Panc1 (cell line): ENCODE measurements around the gene GAP43. TPM values are rescaled to one million over a fixed set of nuclear protein-coding genes. Genes with fewer than 3 reads are reported as not detected.

Experiments used
- ATAC-seq: fragments of 200-7000 bp; cut with Tn5 transposase; 2 replicates; pipeline ENCODE4 v1.9.1; 2020; ENCODE audit warnings: mild to moderate bottlenecking, moderate library complexity
- BruUV-seq: library from RNA; stranded (reverse); fragments of 400-500 nt; replicated peaks from 2 replicates; lab custom pipeline; 2021; lab: Mats Ljungman, UMichigan
- CTCF ChIA-PET: fragments of 300-600 bp; sonication (Branson Sonifier 250); formaldehyde crosslinking; loops from one replicate; lab custom pipeline; 2022; ENCODE audit warnings: antibody characterized with exemption; lab: Charles Lee
- POLR2A ChIA-PET: fragments of 300-600 bp; sonication (Branson Sonifier 250); formaldehyde crosslinking; loops from one replicate; lab custom pipeline; 2022; ENCODE audit warnings: antibody characterized with exemption; lab: Charles Lee
- DNase-seq: peaks from one replicate; pipeline ENCODE4 v3.0.0-alpha.2; 2010; ENCODE audit warnings: low read depth, low spot score
- H3K27ac ChIP-seq: 2 replicates; pipeline ENCODE4 v1.5.1; 2011; ENCODE audit warnings: mild to moderate bottlenecking, low read length, inconsistent platforms
- H3K27me3 ChIP-seq: fragments of 200-500 bp; sonication (Bioruptor generic); 2 replicates; pipeline ENCODE4 v1.6.0; 2014; ENCODE audit warnings: low read length, inconsistent platforms; ENCODE audit not compliant: control insufficient read depth, insufficient read depth
- H3K36me3 ChIP-seq: fragments of 200-500 bp; sonication (Bioruptor generic); 2 replicates; pipeline ENCODE4 v1.5.1; 2014; ENCODE audit warnings: inconsistent platforms, mild to moderate bottlenecking, low read length, moderate library complexity; ENCODE audit not compliant: control insufficient read depth, insufficient read depth
- H3K4me1 ChIP-seq: 2 replicates; pipeline ENCODE4 v1.5.1; 2011; ENCODE audit warnings: inconsistent platforms, mild to moderate bottlenecking, low read length, moderate library complexity; ENCODE audit not compliant: control insufficient read depth, insufficient read depth
- H3K4me3 ChIP-seq, 2 experiments: 2 replicates each; pipeline ENCODE4 v1.5.1; 2011 to 2012; ENCODE audit warnings: low read depth in 2 of 2, low read length in 2 of 2, mild to moderate bottlenecking in 2 of 2, inconsistent platforms in 1 of 2, moderate library complexity in 1 of 2
- H3K9me3 ChIP-seq: fragments of 200-500 bp; sonication (Bioruptor generic); 2 replicates; pipeline ENCODE4 v1.5.1; 2014; ENCODE audit warnings: low read depth, mild to moderate bottlenecking, inconsistent platforms, low read length, moderate library complexity; ENCODE audit not compliant: control insufficient read depth, insufficient read depth
- CTCF ChIP-seq: fragments of 450-650 bp; IDR thresholded peaks from 2 replicates; pipeline ENCODE4 v1.5.1; 2017; ENCODE audit warnings: mild to moderate bottlenecking
- POLR2AphosphoS5 ChIP-seq: IDR thresholded peaks from 2 replicates; pipeline ENCODE4 v1.6.1; 2012; ENCODE audit warnings: mild to moderate bottlenecking, low read depth, low read length, moderate library complexity
- REST ChIP-seq, 2 experiments: IDR thresholded peaks; 2 replicates each; pipeline ENCODE4 v1.6.1; 2011 to 2012; ENCODE audit warnings: low read depth in 2 of 2, control low read depth in 1 of 2, low read length in 1 of 2, mild to moderate bottlenecking in 1 of 2, moderate library complexity in 1 of 2; ENCODE audit not compliant: insufficient read depth in 1 of 2
- SIN3A ChIP-seq: IDR thresholded peaks from 2 replicates; pipeline ENCODE4 v1.6.1; 2012; ENCODE audit warnings: low read depth, mild to moderate bottlenecking, low read length, moderate library complexity, borderline replicate concordance; ENCODE audit not compliant: insufficient read depth
- TCF7L2 ChIP-seq: IDR thresholded peaks from 2 replicates; pipeline ENCODE4 v1.6.1; 2011; ENCODE audit warnings: mild to moderate bottlenecking, low read depth, low read length, inconsistent platforms
- in situ Hi-C: cut with HindIII; loops from 2 replicates; pipeline ENCODE4 v1.10.0; 2016; ENCODE audit warnings: low sequenced_read_pairs, low pct_unique_long_range_greater_than_20kb
- intact Hi-C: fragments of 100-400 bp; cut with micrococcal nuclease; formaldehyde crosslinking; loops from one replicate; pipeline ENCODE4 v1.10.0; 2022; ENCODE audit not compliant: unreplicated experiment
- total RNA-seq: library from RNA; stranded (reverse); gene quantifications from one replicate; pipeline ENCODE4 v1.2.1, GENCODE V29; 2021; ENCODE audit not compliant: unreplicated experiment

Gene GAP43
- total RNA-seq, 1 experiment from 2014 or later: not detected

GRCh38 chr3:115768661-115769060 is 145.4 kb downstream of the GAP43 start:
- intact Hi-C loops (no loop called here), in situ Hi-C loops (no loop called here)
- no peak overlapping the region for H3K4me3 ChIP-seq
- TF ChIP-seq CTCF: no peak
- no peak for TF ChIP-seq TCF7L2
- no peak for TF ChIP-seq REST (IDR thresholded peaks at IDR 0.05; ENCODE audit: insufficient read depth in 1 of 2, low read depth in 2 of 2, low read length in 1 of 2)
- TF ChIP-seq SIN3A: no peak
- no peak for TF ChIP-seq POLR2AphosphoS5
- no peaks in the 10 kb centered on the region for H3K4me1 ChIP-seq
- POLR2A ChIA-PET: no interaction called here
- H3K27me3 ChIP-seq: no peaks in the 10 kb centered on the region
- no peak for DNase-seq
- ATAC-seq: no peak
- H3K27ac ChIP-seq: no peak overlapping the region
- CTCF ChIA-PET: no interaction called here
- H3K9me3 ChIP-seq: no peaks in the 10 kb centered on the region
- no TSS peak for BruUV-seq
- no peaks in the 10 kb centered on the region for H3K36me3 ChIP-seq
